HG03520 (cell line): Measurements from ENCODE around the gene CFAP73.
"Not testable (repeated sequence)": the region's sequence is repeated elsewhere in the genome, so short reads cannot be mapped to it uniquely, and the experiment has no call there.

Experiments used
- ATAC-seq: cut with Tn5 transposase; IDR thresholded peaks from one replicate; pipeline ENCODE4 v1.9.1; 2021; ENCODE audit warnings: mild to moderate bottlenecking, moderate library complexity; ENCODE audit not compliant: unreplicated experiment

Gene CFAP73

GRCh38 chr12:113141716-113142115 lies 7.8 kb upstream of the CFAP73 start:
- not testable (repeated sequence) for ATAC-seq

- no peak for ATAC-seq
These were observed 7.2 kb upstream of the CFAP73 start for GRCh38 chr12:113142173-113142885.

GRCh38 chr12:113142886-113143332 lies 6.6 kb upstream of the CFAP73 start:
- ATAC-seq = no peak

DNA sequence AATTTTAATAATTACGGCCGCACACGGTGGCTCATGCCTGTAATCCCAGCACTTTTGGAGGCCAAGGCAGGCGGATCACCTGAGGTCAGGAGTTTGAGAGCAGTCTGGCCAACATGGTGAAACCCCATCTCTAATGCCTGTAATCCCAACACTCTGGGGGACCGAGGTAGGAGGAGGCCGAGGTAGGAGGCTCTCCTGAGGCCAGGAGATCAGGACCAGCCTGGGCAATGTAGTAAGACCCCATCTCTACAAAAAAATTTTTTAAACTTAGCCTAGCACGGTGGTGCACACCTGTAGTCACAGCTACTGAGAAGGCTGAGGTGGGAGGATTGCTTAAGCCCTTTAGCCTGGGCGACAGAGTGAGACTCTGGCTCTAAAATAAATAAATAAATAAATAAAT lies 5.6 kb upstream of the CFAP73 start:
- no peak for ATAC-seq

- ATAC-seq = no peak
These were observed 4.7 kb upstream of the CFAP73 start for GRCh38 chr12:113144806-113145205.

DNA sequence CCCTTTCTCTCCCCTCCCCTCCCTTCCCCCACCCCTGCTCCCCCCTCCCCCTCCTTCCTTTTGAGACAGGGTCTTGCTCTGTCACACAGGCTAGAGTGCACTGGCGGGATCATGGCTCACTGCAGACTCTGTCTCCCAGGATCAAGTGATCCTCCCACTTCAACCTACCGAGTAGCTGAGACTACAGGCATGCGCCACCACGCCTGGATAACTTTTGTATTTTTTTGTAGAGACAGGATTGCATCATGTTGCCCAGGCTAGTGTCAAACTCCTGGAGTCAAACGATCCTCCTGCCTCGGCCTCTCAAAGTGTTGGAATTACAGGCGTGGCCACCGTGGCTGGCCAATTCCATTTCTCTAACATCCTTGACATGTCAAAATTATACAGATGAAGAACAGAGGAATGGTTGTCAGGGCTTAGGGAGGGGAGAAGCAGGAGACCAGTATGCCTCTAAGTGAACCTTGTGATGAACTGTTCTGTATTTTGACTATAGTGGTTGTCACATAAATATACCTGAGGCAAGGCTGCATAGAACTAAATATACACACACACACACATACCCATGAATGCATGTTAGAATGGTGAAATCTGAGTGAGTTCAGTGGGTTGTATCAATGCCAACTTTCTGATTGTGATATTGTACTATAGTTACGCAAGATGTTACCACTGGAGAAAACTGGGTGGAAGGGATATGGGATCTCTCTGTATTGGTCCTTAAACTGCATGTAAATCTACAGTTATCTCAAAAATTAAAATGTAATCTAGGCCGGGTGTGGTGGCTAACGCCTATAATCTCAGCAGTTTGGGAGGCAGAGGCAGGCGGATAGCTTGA lies 3.6 kb upstream of the CFAP73 start:
- ATAC-seq = no peak

DNA sequence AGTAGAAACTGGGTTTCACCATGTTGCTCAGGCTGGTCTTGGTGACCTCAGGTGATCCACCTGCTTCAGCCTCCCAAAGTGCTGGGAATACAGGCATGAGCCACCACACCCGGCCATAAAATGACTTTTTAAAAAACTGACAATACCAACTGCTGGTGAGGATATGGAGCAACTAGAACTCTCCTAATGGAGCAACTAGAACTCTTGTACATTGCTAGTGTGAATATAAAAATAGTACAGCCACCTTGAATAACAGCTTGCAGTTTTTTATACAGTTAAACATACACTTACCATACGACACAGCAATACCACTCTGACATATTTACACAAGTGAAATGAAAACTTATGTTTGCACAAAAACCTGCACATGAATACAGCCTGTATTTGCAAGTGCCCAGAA lies 2.5 kb upstream of the CFAP73 start:
- ATAC-seq = no peak

- ATAC-seq = no peak
These were observed 2.1 kb downstream of the CFAP73 start for GRCh38 chr12:113151655-113152054.

DNA sequence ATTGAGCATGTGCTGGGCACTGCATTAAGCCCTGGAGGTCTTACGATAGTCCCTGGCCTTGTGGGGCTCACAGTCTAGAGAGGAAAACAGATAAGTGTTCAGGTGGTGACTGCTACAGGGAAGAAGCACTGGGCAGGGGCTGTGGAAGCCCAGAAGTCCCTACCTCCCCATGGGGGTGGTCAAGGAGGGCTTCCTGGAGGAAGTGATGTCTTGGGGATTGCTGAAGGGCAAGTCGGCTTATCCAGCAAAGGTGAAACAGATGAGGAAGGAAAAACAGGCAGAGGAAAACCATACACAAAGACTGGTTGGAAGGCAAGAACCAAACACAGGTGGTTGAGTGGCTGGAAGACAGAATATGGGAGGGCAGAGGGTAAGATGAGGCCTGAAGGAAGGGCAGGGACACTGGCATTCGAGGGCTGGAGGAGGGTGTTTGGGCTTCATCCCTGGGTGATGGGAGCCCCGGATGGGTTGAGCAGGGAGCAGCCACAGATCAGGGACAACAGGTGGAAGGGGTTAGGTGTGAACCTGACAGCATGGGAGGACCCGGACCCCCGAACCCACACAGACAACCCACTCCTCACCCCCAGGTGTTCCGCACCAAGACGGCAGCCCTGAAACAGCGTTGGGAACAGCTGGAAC lies 2.8 kb downstream of the CFAP73 start:
- ATAC-seq = no peak

- ATAC-seq = no peak
These were observed 3.6 kb downstream of the CFAP73 start for GRCh38 chr12:113152835-113153814.

DNA sequence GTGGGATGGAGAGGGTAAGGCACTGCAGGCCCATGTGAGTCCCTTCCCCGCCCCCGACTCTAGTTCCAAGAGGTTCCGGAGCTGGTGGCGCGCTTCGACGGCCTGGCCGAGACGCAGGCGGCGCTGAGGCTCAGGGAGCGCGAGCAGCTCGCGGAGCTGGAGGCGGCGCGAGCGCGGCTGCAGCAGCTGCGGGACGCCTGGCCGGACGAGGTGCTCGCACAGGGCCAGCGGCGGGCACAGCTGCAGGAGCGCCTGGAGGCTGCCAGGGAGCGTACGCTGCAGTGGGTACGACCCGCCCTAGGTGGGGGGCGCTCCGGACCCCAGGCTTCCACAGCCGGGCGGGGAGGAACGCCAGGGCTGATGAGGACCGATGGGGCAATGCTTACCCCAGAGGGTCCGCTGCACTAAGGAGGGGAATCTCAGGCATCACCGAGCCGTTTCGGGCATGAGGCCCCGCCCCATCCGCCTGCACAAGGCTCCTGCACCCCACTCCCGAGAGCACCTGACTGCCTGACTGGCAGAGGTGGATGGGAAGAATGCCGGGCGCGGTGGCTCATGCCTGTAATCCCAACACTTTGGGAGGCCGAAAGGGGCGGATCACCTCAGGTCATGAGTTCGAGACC lies 4.9 kb downstream of the CFAP73 start:
- ATAC-seq = no peak

DNA sequence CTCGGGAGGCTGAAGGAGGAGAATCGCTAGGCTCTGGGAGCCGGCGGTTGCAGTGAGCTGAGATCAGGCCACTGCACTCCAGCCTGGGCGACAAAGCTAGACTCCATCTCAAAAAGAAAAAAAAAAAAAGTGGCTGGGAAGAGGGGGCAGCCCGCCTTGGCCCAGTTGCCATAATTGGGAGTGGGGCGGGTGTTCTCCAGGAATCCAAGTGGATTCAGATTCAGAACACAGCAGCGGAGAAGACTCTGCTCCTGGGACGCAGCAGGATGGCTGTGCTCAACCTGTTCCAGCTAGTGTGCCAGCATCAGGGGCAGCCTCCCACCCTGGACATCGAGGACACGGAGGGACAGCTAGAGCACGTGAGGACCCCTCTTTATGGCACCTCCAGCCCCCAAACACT lies 5.5 kb downstream of the CFAP73 start:
- ATAC-seq = no peak

DNA sequence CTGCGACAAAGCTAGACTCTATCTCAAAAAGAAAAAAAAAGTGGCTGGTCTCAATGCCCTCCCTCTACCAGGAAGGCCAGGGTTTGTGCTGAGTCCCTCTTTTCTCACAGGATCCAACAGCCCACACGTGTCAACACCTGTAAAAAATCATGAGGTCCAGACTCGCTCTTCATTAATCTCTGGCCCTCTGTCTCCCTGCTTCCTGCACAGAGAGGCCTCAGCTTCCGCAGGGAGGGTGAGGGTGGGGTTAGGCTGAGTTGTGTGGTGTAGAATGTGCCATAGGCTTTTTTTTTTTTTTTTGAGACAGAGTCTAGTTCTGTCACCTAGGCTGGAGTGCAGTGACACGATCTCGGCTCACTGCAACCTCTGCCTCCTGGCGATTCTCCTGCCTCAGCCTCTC lies 6.1 kb downstream of the CFAP73 start:
- no peak for ATAC-seq

DNA sequence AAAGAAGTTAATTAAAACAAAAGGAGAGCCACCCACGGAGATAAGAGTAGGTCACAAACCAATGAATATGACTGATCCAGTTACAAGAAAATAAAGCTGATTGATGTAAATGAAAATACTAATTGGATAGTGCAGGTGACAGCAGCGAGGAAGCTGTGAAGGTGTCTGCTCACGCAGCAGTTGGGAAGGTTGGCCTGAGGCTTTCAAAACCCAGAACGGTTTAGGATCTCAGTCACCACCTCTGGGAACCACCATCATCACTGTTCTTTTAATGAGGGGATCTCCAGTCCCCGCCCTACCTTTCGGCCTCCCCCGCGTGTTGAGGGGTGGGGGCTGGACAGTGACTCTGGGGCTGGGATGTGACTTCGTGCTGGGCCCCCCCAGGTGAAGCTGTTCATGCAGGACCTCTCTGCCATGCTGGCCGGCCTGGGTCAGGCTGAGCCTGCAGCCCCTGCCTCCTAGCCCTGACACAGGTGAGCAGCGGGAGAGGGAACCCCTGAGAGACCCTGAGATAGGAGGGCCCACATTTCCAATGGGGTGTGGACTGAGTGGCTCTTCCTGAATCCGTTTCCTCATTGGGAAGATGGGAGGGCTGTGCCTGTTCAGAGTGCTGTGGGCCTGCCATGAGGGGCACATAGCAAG lies 7.8 kb downstream of the CFAP73 start:
- ATAC-seq = no peak

DNA sequence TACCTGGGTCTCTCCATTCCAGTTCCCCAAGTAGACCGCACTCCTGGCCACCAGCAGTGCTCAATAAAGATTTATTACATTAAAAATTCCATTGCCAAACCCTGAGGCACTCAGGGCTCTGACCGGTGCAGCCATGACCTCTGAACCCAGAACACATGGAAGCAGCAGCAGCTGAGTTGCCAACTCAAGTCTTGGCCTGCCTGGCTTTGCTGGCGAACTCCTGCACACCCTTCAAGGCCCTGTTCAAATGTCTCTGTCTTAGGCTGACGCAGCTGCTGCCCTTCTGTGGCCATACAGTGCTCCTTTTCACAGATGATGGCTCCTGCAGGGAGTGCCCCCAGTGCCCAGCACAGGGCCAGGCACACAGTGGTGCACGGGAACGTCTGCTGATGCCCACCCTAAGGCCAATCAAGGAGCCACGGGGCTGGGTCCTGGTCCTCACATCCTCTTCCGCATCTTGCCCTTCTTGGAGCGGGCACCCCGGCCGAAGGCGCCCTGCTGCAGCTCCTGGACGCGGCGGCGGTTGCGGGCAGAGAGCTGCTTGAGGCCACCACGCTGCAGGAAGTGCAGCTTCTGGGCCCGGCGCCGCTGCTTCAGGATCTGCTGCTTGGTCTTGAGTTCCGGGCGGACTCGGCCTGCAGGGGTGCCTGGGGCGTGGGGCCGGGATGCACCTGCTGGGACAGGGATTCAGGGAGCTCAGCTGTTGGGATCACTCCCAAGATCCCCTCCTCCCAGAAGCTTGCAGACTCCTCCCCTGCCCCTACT lies 9.1 kb downstream of the CFAP73 start:
- ATAC-seq = no peak

DNA sequence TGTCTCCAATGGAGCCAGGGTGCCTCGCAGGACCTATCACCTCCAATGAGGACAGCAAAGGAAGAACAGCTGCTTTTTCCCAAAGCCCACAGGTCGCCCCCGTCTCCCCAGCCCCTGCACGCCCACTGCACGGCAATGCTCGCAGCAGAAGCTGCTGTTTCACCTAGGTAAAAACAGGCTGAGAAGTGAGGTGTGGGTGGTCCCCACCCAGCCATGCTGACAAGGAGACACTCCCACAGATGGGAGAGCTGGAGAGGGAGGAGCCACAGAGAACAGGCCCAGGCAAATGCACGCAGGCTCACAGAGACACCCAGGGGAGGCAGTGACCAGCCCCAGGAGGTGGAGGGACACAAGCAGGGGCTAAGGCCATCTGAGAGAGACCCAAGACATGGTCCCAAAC lies 10.4 kb downstream of the CFAP73 start:
- ATAC-seq = no peak

DNA sequence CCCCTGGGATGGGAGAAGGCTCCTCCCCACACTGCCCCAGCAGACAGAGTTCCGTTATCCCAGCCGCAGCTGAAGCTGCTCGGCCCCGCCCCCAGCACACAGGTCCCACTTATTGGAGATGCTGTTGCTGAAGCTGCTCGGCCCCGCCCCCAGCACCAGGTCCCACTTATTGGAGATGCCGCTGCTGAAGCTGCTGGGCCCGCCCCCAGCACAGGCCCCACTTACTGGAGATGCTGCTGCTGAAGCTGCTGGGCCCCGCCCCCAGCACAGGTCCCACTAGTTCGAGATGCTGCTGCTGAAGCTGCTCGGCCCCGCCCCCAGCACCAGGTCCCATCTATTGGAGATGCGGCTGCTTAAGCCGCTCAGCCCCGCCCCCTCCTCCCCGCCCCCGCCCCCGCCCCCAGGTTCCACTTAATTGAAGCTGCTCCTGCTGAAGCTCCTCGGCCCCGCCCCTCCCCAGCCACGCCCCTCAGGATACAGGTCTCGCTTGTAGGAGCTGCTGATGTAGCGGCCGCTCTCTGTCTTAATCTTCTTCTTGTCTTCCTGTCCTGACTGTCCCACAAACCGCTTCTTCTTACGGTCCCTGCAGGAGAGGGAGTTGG lies 12.0 kb downstream of the CFAP73 start:
- no peak for ATAC-seq
